Cardiac septum (tissue), 1 donor: Measurements from ENCODE around the gene PAFAH2. TPM values are rescaled to one million over a fixed set of nuclear protein-coding genes. Genes with fewer than 3 reads are reported as not detected.
"Not testable (repeated sequence)": the region's sequence is repeated elsewhere in the genome, so short reads cannot be mapped to it uniquely, and the experiment has no call there.

Source experiments
- DNase-seq: peaks from one replicate; pipeline ENCODE4 v3.0.0-alpha.2; 2020; ENCODE audit warnings: low spot score
- intact Hi-C: fragments of 100-400 bp; cut with DNase I; formaldehyde crosslinking; loops from one replicate; pipeline ENCODE4 v1.14.0; 2022
- total RNA-seq: library from RNA; stranded (reverse); fragmentation: NEBNext Ultra II Directional; extraction: Animal tissue kit (Norgen Biotek cat#: 25700); gene quantifications from one replicate; pipeline ENCODE4 v1.2.1, GENCODE V29; 2021
- donor health status: DM: no; HTN: no; CAD: no.

Gene PAFAH2
- total RNA-seq, 1 donor from 2014 or later = 18.5 TPM

DNA sequence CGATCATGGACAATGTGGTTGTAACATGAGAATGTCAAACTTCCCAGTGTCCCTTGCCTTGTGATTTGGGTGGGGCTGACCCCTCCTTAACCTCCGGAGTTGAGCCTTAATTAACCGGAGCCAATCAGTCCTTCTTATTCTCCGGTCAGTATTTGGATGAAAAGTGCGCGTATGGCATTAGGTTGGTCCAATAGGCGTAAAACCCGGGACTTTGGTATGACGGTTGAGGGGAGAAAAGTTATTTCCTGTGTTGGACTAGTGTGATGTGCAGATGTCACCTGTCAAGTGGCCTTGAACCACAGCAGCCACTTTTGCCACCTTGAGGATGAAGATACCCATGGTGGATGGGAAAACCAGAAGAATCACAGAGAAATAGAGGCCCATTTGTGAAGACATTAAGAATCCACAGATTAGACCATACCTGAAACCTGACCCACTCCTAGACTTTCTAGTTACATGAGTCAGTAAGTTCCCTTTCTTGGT is 5.1 kb downstream of the PAFAH2 start:
- intact Hi-C loops = no loop called here
- DNase-seq = no peak

DNA sequence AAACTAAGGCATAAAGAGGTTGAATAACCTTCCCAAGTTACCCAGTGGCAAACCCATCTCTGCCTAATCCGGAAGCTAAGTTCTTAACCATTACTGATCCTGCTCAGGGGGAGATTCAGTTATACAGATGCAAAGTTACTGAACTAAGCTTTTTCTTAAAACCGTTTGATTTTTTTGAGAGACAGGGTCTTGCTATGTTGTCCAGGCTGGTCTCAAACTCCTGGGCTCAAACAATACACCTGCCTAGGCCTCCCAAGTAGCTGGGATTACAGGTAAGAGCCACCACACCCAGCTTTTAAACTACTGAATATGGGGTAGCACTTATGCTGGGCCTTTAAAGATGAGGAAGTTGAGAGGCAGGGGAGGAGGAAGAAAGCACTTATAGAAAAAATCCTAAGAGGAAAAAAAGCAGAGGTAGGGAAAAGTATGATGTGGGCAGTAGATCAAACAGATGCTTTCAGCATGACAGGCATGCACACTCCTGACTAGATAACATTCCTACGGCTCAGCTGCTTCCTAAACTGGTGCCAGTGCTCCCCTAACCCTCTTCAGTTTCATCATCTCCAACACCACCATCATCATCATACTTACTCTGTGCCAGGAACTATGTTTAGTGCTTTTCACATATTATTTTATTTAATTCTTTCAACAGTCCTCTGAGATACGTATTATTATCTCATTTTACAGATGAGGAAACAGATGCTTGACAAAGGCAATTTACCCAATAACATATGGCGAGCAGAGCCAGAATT is 5.8 kb downstream of the PAFAH2 start:
- DNase-seq = no peak
- intact Hi-C loops = no loop called here

DNA sequence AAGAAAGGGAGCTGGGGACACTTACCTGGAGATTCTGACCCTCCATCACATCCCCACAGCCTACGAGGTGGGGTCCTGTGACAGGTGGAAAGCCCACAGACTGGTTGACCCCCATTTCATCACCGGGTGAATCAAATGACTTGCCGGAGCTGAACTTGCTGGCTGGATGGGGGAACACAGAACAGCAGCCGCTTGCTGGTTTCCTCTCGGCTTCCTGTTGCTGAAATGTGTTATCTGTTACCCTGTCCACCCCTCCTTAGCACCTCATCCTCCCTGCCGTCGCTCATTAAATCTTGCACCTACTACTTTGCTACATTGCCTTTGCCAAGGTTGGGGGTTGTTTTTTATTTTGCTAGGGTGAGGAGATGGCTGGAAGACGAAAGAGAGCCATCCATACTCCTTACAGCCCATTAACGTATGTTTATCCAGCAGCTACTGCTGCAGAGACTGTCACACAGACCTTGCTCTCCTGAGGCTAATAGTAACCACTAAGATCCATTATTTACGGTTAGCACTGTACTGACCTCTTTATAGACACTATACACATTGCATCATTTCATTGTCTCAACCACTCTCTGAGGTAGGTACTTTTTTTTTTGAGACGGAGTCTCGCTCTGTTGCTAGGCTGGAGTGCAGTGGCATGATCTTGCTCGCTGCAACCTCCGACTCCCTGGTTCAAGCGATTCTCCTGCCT is 7.0 kb downstream of the PAFAH2 start:
- no peak for DNase-seq
- intact Hi-C loops = no loop called here

DNA sequence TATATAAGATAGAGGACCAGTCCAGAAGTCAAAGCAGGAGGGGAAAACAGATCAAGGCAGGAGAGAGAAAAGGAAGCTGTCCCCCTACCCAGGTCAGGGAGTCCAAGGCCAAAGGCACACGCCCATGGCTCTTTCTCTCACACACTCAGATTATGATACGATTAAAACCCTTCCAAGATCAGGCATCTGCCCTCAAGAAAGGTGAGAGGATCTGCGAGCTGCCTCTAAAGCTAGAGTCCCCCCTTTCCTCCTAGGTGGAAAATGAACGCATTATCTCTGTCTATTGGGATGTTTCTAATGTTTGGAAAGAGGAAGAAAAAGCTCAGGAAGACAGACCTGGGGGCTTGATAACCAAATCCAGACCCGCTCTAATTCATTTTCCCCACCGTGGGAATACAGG is 7.6 kb downstream of the PAFAH2 start:
- intact Hi-C loops = no loop called here
- DNase-seq = no peak

DNA sequence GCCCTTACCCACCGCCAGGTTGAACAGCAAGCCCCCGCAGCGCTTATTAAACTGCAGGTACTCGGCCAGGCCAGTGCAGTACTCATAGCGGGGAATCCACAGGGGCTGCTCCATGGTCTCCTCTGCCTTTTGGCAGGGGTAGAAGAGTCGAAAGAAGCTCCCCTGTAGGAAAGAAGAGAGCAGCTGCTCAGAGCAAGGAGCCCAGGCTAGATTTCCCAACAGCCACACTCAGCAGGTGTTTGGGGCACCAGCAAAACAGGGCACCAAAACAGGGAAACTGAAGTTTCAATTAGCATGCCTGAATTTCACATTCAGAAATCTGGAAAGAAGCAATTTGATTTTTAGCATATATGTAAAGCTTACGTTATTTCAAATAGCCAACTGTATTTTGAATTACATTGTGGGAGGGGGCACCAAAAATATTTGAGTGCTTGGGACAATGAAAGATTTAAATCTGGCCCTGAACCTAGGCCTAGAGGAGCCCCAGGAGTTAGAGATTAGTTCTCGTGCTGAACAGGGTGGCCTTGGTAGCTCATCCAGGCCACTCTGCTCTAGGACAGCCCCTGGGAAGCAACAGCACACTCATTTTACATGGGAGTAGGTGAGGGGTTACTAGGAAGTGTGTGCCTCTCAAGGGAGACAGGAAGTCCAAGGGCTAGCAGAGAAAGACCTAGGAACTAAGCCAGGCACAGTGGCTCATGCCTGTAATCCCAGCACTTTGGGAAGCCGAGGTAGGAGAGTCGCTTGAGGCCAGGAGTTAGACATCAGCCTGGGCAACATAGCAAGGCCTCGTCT is 8.2 kb downstream of the PAFAH2 start:
- DNase-seq = no peak
- intact Hi-C loops = no loop called here

DNA sequence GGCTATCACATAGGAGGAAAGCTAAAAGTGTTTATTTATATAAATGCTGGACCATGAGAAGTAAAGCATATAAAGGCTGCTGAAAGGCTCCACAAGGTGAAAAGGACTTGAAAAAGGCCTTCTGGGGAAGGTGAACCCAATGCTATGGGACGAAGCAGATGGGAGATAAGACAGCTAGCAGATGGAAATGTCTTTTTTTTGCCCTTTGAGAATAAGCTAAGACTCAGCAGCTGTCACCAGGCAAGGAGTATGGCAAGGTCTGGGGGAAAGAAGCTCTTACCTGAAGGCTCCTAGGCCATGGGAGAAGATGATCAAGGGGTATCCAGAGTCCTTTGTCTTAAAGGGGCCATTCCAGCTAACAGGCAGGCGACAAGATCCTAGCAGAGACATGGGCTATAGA is 9.9 kb downstream of the PAFAH2 start:
- intact Hi-C loops = no loop called here

DNA sequence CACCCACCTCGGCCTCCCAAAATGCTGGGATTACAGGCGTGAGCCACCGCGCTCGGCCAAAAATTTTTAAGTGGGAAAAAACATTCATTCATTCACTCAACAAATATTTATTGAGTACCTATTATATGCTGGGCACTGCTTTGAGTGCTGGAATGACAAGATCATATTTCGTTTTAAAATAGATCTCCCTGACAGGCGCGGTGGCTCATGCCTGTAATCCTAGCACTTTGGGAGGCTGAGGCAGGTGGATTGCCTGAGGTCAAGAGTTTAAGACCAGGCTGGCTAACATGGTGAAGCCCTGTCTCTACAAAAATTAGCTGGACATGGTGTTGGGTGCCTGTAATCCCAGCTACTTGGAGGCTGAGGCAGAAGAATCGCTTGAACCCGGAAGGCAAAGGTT is 11.1 kb downstream of the PAFAH2 start:
- intact Hi-C loops, DNase-seq: not testable (repeated sequence)

More for the DNA sequence above, 9.9 kb downstream of the PAFAH2 start:
- DNase-seq = no peak

DNA sequence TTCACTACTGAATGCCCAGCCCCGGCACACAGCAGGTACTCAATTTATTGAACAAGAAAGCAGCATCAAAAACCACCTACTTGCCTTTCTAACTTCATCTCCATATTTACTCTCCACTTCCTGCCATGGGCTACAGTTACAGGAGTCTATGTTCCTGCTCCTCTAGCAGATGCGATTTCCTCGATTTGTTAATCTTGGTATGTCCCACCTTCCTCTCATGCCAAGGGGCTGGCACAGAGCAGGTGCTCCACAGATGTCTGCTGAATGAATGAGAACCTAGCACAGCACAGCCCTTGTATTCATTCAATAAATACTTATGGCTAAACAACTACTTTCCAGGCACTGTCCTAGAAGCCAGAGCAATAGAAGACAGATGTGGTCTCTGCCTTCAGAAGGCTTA is 12.2 kb downstream of the PAFAH2 start:
- intact Hi-C loops = no loop called here
- DNase-seq = no peak

DNA sequence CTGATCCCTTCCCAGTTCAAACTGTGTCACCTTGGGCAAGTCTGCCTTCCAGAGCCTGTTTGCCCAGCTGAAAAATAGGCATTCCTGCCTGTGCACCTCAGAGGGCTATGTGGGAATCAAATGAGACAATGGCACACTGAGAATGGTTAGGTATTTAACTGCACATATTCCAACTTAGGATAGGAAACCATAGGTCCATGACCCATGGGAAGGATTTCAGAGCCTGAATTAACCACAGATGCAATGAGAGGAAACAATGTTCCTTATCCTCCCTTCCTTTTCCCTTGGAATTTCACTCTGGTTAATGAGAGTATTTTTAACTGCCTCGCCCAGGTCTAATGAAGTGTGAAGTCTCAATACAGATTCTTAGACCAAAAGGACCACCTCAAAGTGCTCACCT is 12.7 kb downstream of the PAFAH2 start:
- intact Hi-C loops = no loop called here
- DNase-seq = no peak

DNA sequence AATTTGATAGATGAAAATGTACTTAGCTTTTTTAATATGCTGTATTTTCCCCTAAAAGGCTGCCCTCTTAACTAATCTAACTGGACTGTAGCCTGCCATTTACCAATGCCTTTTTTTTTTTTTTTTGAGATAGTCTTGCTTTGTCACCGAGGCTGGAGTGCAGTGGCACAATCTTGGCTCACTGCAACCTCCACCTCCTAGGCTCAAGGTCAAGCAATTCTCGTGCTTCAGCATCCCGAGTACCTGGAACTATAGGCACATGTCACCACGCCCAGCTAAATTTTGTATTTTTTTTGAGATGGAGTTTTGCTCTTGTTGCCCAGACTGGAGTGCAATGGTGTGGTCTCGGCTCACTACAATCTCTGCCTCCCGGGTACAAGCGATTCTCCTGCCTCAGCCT is 18.7 kb downstream of the PAFAH2 start:
- no peak for DNase-seq
- intact Hi-C loops = no loop called here

DNA sequence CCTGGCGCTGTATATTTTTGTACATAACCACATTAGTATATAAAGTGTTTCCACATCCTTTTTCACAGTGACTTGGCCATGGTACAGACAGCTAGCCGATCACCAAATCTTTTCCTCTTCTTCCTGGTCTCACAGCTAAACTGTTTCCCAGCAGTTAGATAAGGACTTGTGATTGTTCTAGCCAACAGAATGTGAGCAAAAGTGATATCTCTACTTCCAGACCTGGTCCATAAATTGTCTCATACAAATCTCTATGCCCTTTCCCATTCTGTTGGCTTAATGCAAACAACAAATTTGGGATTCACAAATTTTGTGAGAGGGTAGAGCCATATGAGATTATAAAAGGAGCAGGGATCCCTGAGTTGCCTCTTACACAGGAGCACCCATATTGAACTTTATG is 19.5 kb downstream of the PAFAH2 start:
- intact Hi-C loops = no loop called here
- DNase-seq = no peak

DNA sequence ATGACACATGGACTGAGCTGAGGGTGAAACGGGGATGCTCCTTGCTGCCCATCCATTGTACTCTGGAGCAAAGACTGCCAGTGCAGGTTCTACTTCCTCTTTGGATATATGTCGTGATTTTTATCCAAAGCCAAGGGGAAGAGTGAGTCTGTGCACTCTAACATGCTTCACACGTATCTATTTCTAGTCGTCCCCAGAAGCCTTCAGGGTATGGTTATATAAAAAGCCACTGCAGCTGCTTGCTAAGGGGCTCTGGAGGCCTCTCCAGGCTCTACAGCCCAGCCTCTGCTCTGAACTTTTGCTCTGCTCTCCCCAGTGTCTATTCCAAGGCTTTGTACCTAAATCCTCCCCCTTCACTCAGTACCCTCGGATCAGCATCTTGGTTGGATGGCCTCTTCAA is 20.1 kb downstream of the PAFAH2 start:
- intact Hi-C loops = no loop called here
- no peak for DNase-seq

DNA sequence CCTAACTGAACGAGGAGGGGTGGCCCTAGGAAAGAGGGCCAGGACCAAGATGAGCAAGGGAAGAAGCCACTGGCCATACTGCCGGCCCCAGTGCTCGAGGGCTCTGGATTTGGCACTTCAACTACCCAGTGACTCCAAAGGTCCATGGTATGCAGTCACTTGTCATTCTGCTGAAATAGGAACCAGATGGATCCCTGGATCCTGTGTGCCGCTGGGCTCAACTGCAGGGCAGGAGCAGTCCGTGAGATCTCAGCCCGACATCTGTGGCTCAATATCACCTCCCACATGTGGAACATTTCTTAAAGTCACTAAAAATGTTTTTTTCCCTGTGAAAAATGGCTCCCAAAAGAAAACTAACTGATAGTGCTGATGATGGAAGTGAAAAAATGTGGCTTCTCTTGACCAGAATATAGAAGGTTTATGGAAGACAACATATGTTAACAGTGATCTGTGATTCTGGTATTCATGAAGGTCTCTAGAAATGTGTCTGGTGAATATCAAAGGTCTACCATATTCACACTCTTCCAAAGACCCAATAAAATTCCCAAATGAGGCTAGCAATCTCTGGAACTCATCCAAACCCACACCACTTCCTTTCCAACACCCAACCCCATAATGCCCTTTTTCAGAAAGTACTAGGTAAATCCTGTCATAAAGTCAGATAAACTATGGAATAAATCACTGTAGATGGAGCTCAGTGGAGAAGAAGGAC is 24.1 kb downstream of the PAFAH2 start:
- DNase-seq = no peak
- intact Hi-C loops = no loop called here

DNA sequence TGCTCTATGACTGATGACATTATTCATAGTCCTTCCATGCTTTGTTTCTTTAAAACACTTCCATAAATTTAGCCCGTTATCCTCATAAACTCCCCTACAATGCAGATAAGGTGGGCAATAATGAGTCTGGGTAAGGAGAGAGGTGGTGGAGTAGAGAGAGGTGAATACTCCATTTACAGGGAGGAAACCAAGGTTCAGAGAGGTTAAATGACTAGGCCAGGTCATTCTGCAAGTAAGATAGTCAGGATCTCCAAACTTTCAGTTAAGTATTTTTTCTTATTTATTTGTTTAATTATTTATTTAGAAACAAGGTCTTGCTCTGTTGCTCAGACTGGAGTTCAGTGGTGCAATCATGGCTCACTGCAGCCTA is 26.1 kb downstream of the PAFAH2 start:
- intact Hi-C loops = no loop called here
- DNase-seq = no peak

DNA sequence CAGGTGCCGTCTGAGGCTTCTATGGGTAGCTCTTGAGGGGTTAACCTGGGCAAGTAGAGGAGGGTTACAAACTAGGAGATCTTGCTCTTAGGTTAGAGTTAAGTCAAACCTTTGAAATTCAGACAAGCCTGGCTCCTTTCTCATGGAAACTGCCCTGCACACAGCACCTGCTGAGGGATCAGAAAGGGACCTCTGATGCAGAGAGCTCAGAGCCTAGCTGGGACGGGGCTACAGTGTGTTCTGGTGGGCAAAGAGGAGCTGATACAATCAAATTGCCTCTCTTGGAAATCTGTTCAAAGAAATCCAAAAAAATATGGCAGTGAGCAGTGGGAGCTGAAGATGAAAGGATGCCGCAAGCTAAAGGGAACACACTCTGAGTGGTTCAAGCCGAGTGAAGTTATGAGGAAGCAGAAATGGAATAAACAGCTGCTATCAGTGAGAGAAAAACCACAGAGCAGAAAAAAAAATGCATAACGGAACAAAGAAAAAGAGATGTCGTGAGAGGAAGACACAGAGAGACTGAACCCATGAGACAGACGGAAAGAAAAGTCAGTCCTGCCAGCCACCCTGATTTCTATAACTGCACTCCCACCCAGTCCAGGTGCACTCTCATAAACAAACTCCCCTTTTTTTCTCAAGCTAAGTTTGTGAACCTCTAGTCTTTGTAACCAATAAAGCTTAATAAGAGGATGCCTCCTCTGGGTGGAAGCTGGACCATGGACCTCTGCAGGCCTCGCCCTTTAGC is 26.6 kb downstream of the PAFAH2 start:
- no peak for DNase-seq
- intact Hi-C loops = no loop called here

DNA sequence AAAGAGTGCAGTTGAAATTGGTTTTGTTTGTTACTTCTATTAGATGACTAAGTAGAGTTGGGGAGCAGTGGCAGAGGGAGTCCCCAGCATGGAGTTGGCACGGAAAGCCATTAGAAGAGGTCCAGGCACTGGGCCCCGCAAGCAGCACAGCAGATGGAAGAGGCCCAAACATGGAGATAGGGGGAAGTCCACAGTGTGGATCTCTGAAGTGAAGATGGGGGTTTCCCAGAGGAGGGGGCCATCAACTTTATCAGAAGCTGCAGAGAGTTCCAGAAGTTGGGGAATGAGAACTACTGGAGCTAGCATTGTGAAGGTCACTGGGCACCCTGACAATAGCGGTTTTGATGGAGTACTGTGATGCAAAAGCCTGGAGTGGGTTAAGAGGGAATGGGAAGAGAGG is 30.6 kb downstream of the PAFAH2 start:
- no peak for DNase-seq

DNA sequence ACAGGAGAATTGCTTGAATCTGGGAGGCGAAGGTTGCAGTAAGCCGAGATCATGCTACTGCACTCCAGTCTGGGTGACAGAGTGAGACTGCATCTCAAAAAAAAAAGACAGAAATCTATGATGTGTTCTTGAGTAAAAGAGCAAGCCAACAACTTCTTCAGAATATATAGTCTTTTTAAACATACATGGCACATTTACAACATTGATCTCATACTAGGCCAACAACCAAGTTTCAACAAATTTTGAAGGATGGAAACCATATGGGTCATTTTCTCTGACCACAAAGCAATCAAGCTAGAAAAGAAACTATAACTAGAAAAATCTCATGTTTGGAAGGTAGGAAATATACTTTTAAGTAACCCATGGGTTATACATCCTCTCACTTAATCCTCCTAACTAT is 38.3 kb downstream of the PAFAH2 start:
- DNase-seq = no peak
- intact Hi-C loops = no loop called here

More for the DNA sequence above, 30.6 kb downstream of the PAFAH2 start:
- intact Hi-C loops = no loop called here

DNA sequence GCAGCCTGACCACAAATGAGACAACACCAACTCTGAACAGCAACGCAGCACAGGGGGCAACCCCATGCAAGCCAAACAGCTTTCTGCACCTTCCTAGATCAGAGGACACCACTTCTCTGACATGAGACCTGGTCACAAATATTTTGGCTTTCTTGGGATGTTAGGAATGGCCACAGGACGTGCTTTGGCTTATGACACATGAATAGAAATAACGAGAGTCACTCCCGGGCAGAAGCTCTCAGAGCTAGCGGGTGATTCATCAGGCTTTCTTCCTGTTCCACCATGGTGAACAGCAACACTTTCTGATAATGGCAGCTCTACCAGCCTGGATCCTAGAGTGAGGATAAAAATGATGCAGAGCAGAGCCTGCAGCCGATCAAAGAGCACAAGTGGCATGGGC is 39.4 kb downstream of the PAFAH2 start:
- intact Hi-C loops = no loop called here
- no peak for DNase-seq

DNA sequence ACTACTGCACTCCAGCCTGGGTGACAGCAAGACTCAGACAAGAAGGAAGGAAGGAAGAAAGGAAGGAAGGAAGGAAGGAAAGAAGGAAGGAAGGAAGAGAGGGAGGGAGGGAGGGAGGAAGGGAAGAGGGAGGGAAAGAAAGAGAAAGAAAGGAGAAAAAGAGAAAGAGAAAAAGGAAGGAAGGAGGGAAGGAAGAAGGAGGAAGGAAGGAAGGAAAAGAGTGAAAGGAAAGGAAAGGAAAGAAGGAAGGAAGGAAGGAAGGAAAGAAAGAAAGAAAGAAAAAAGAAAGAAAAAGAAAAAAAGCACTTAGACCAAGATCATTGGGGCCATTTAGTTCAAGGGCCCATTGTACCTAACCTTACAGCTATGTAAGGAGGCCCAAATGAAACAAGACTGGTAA is 42.3 kb downstream of the PAFAH2 start:
- intact Hi-C loops = no loop called here
- no peak for DNase-seq
